HCT116 (cell line): ENCODE measurements around the gene FAM50B.

ENCODE experiments used
- CTCF ChIP-seq, 3 experiments: fragments of 200-600 bp in 1 of 3; sonication (generic) in 1 of 3; IDR thresholded peaks in 2 of 3; conservative IDR thresholded peaks in 1 of 3; 2 replicates each; pipeline ENCODE4 v1.5.1; 2012 to 2017; ENCODE audit warnings: low read depth in 2 of 3, low read length in 2 of 3, antibody characterized with exemption in 1 of 3, borderline replicate concordance in 1 of 3, control low read depth in 1 of 3, mild to moderate bottlenecking in 1 of 3, mixed read lengths in 1 of 3, mixed run types in 1 of 3, moderate library complexity in 1 of 3; ENCODE audit not compliant: insufficient read depth in 1 of 3
- ELF1 ChIP-seq: IDR thresholded peaks from 2 replicates; pipeline ENCODE4 v1.6.1; 2012; ENCODE audit warnings: low read depth, borderline replicate concordance
- EZH2 ChIP-seq: fragments of 200-600 bp; sonication (generic); IDR thresholded peaks from 2 replicates; pipeline ENCODE4 v1.6.1; 2017; ENCODE audit warnings: antibody characterized with exemption, mixed run types
- JUND ChIP-seq: IDR thresholded peaks from 2 replicates; pipeline ENCODE4 v1.6.1; 2012
- MAX ChIP-seq: IDR thresholded peaks from 2 replicates; pipeline ENCODE4 v1.6.1; 2012
- POLR2A ChIP-seq: IDR thresholded peaks from 2 replicates; pipeline ENCODE4 v1.7.0; 2011; ENCODE audit warnings: borderline replicate concordance; ENCODE audit not compliant: insufficient read depth, insufficient read length; ENCODE audit errors: extremely low read depth
- POLR2AphosphoS5 ChIP-seq: IDR thresholded peaks from 2 replicates; pipeline ENCODE4 v1.6.1; 2011; ENCODE audit warnings: mild to moderate bottlenecking, low read depth, low read length, moderate library complexity
- RAD21 ChIP-seq: IDR thresholded peaks from 2 replicates; pipeline ENCODE4 v1.6.1; 2012; ENCODE audit warnings: low read depth, mild to moderate bottlenecking
- REST ChIP-seq: IDR thresholded peaks from 2 replicates; pipeline ENCODE4 v1.6.1; 2012; ENCODE audit warnings: low read depth
- SP1 ChIP-seq: IDR thresholded peaks from 2 replicates; pipeline ENCODE4 v1.6.1; 2012; ENCODE audit warnings: low read depth
- TCF7L2 ChIP-seq: IDR thresholded peaks from 2 replicates; pipeline ENCODE4 v1.7.0; 2011; ENCODE audit warnings: borderline replicate concordance, inconsistent platforms; ENCODE audit not compliant: insufficient read depth, insufficient read length; ENCODE audit errors: extremely low read depth
- YY1 ChIP-seq: IDR thresholded peaks from 2 replicates; pipeline ENCODE4 v1.6.1; 2011; ENCODE audit warnings: low read length, low read depth, moderate library complexity, mild to moderate bottlenecking; ENCODE audit not compliant: insufficient replicate concordance; ENCODE audit errors: extremely low read depth
- ZBTB33 ChIP-seq: IDR thresholded peaks from 2 replicates; pipeline ENCODE4 v1.6.1; 2011; ENCODE audit warnings: mild to moderate bottlenecking, low read length, moderate library complexity; ENCODE audit not compliant: insufficient replicate concordance; ENCODE audit errors: extremely low read depth

- TF ChIP-seq POLR2AphosphoS5: no peak
- TF ChIP-seq REST: no peak
- TF ChIP-seq CTCF (IDR thresholded peaks at IDR 0.05 in 2 of 3, conservative IDR thresholded peaks at IDR 0.05 in 1 of 3; ENCODE audit: borderline replicate concordance in 1 of 3, insufficient read depth in 1 of 3, low read depth in 2 of 3, low read length in 2 of 3): no peak
- no peak for TF ChIP-seq JUND
- TF ChIP-seq TCF7L2: no peak
- TF ChIP-seq EZH2: no peak
- no peak for TF ChIP-seq YY1
- TF ChIP-seq POLR2A: no peak
- no peak for TF ChIP-seq ZBTB33
- TF ChIP-seq MAX: no peak
- TF ChIP-seq ELF1: no peak
- TF ChIP-seq RAD21: no peak
- TF ChIP-seq SP1: no peak
Measured at GRCh38 chr6:3865463-3865862, 16.3 kb downstream of the FAM50B start.
